Tibial nerve (tissue), 4 donors: Measurements from ENCODE around the gene MAN1A1.

Experiments used
- EP300 ChIP-seq, 2 donors: sonication (generic); formaldehyde crosslinking; IDR thresholded peaks; one replicate each; pipeline ENCODE4 v1.6.1; 2017; ENCODE audit warnings: antibody characterized with exemption in 2 of 2, mild to moderate bottlenecking in 1 of 2
- POLR2A ChIP-seq, 2 donors: fragments of 450-650 bp; IDR thresholded peaks; one replicate each; pipeline ENCODE4 v1.6.1; 2017; ENCODE audit warnings: antibody characterized with exemption in 2 of 2, mild to moderate bottlenecking in 2 of 2, moderate library complexity in 2 of 2
- TF ChIP-seq, protein P1 (sequence below), 5 experiments: fragments of 200-600 bp in 3 of 5; fragments of 450-650 bp in 2 of 5; sonication (generic) in 3 of 5; IDR thresholded peaks; one replicate each; pipeline ENCODE4 v1.5.1; 2016 to 2019; ENCODE audit warnings: antibody characterized with exemption in 5 of 5, mild to moderate bottlenecking in 3 of 5, moderate library complexity in 2 of 5

GRCh38 chr6:119163006-119163405, 186.6 kb downstream of the MAN1A1 start:
- TF ChIP-seq POLR2A (IDR thresholded peaks at IDR 0.05) (no peak), EP300 (IDR thresholded peaks at IDR 0.05) (no peak)
- TF ChIP-seq, protein P1, sequence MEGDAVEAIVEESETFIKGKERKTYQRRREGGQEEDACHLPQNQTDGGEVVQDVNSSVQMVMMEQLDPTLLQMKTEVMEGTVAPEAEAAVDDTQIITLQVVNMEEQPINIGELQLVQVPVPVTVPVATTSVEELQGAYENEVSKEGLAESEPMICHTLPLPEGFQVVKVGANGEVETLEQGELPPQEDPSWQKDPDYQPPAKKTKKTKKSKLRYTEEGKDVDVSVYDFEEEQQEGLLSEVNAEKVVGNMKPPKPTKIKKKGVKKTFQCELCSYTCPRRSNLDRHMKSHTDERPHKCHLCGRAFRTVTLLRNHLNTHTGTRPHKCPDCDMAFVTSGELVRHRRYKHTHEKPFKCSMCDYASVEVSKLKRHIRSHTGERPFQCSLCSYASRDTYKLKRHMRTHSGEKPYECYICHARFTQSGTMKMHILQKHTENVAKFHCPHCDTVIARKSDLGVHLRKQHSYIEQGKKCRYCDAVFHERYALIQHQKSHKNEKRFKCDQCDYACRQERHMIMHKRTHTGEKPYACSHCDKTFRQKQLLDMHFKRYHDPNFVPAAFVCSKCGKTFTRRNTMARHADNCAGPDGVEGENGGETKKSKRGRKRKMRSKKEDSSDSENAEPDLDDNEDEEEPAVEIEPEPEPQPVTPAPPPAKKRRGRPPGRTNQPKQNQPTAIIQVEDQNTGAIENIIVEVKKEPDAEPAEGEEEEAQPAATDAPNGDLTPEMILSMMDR (IDR thresholded peaks at IDR 0.05) = no peak
